ENCODE data around the gene MTERF4. TPM values are rescaled to one million over a fixed set of nuclear protein-coding genes. Genes with fewer than 3 reads are reported as not detected.

The MTERF4 gene, protein sequence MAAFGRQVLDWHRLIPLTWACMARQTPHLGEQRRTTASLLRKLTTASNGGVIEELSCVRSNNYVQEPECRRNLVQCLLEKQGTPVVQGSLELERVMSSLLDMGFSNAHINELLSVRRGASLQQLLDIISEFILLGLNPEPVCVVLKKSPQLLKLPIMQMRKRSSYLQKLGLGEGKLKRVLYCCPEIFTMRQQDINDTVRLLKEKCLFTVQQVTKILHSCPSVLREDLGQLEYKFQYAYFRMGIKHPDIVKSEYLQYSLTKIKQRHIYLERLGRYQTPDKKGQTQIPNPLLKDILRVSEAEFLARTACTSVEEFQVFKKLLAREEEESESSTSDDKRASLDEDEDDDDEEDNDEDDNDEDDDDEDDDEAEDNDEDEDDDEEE
- 10 to 100 TPM; 14.0 to 22.9 (median 14.8) TPM for total RNA-seq
- polyA plus RNA-seq: 10 to 100 TPM; 22.4 to 36.8 TPM

DNA sequence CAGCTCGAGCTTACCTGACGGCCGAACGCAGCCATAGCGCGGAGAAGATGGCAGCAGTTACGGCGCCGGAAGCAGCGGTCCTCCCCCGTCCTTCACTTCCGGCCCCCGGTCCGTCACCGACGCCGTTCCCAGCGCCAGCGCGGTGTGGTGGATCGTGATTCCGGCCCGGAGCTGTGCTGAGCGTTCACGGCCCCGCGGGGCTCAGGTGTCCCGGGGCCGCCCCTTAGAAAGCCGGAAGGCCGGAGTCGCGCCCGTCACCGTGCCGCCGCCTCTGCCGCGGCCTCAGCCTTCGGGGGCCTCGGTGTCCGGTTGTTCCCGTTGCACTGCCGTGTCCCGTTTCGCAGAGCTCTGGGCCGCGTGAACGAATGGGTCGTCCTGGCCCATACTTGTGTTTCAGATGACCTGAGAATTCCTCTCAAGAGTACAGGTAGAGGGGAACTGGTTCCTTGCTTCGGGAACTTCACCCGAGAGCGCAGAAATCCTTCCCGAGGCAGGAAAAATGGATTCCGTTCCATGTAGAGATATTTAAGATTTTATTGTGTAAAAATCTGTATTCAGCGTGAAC, at the start of gene MTERF4:
MTERF4 (minus strand) TSS at position 49 of the 565 bp plus-strand sequence; CDS start at position 35, 14 bp downstream.
- DNase-seq (peak; percentile 86 to 96 (median 90)), FAIRE-seq (no peak), ATAC-seq (peak; percentile 97 to 99 (median 99))
- peaks cover 7 to 21% (median 15%) of the 10 kb centered on the region in 3 donors for H3K4me1 ChIP-seq
- TF ChIP-seq, protein P1, sequence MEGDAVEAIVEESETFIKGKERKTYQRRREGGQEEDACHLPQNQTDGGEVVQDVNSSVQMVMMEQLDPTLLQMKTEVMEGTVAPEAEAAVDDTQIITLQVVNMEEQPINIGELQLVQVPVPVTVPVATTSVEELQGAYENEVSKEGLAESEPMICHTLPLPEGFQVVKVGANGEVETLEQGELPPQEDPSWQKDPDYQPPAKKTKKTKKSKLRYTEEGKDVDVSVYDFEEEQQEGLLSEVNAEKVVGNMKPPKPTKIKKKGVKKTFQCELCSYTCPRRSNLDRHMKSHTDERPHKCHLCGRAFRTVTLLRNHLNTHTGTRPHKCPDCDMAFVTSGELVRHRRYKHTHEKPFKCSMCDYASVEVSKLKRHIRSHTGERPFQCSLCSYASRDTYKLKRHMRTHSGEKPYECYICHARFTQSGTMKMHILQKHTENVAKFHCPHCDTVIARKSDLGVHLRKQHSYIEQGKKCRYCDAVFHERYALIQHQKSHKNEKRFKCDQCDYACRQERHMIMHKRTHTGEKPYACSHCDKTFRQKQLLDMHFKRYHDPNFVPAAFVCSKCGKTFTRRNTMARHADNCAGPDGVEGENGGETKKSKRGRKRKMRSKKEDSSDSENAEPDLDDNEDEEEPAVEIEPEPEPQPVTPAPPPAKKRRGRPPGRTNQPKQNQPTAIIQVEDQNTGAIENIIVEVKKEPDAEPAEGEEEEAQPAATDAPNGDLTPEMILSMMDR (IDR thresholded peaks at IDR 0.05): no peak
- WGBS, 2 donors: 0% methylated on average over 51 to 56 of the region's 56 CpGs
- H3K27ac ChIP-seq: peak within 1 kb of the TSS; percentile 81 to 91 (median 87)
- H3K27me3 ChIP-seq: no peaks in the 10 kb centered on the region
- H3K9me3 ChIP-seq: no peaks in the 10 kb centered on the region
- intact Hi-C loops (cut with DNase I): no loop called here
- peak within 1 kb of the TSS; percentile 76 to 94 (median 86) for H3K4me3 ChIP-seq
- H3K36me3 ChIP-seq: peaks cover 0 to 17% (median 0%) of the 10 kb centered on the region in 3 donors

DNA sequence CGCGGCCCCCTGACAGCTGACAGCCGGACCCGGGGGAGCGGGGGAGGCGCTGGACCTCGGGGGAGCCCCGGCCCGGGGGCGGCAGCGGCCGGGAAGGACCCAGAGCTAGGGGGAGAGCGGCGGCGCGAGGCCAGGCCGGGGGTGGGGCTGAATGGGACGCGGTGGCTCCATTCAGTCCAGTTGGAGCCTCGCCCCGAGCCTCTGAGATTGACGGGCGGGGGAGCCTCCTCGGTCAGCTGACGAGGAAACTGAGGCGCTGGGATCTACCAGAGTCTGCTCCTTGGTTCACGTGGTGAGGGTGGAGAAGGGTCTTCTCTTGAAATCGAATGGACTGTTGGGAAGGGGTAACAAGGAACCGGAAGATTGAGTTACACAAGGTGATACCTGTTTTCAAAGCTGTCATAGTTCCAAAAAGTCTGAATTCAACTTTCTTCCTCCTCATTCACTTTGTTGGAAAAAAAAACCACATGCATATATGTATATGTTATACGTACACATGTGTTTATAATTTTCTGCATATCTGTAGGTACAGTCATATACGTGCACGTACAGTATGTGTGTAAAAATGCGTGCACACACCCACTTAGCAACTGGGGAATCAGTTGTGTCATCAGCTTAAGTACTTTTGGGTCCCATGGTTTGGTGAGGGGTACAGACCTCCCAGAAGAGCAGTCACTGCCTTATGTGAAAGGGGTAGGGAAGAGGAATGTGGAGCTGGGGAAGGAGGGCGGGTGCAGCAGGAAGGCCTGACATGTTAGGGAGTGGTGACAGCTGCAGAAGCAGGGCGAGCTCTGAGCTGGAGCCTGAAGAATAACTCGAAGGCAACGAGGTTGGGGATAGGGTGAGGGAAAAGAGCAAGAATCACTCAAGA, 48.8 kb upstream of the MTERF4 start:
- WGBS, 2 donors: 4 to 5% methylated on average over 25 to 37 of the region's 37 CpGs
- Histone ChIP-seq H3K27ac (peak overlapping the region; percentile 46 to 66 (median 59)), H3K27me3 (no peaks in the 10 kb centered on the region), H3K36me3 (no peaks in the 10 kb centered on the region), H3K4me3 (peak overlapping the region; percentile 80 to 97 (median 94)), H3K9me3 (no peaks in the 10 kb centered on the region), H3K4me1 (peaks cover 0 to 14% (median 12%) of the 10 kb centered on the region in 3 donors)
- ATAC-seq: peak in 1 of 4 donors; percentile 1
- TF ChIP-seq, protein P1 (IDR thresholded peaks at IDR 0.05): no peak
- no peak for FAIRE-seq
- intact Hi-C loops (cut with DNase I): no loop called here
- DNase-seq: no peak

DNA sequence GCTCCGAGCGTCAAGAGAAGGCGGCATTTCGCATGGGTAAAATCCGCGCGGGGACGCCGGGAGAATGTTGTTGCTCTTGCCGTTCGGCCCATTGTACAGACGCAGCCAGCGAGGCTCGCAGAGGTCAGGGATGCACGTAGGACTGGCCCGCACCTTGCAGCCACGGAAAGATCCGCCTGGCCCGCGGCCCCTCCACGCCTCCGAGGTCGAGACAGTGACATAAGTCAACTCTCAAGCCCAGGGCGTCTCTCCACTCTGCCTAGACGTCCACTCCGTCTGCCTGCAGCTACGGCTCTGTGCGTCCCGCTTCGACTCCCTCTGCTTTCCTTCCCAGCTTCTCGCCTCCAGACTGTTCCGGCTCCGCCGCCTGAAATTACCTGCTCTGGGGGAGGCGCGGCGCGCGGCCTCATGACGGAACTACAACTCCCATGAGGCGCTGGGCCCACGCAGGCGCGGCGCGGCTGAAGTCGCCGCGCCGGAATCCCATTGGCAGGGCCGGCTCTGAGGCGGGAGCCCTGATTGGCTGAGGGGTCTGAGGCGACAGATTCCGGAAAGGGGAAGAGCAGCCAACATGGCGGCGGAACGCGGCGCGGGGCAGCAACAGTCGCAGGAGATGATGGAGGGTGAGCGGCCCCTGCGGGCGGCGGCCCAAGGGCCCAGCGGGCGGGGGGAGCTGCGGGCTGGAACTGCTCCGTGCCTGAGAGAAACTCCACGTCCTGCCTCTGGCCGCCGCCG, 48.0 kb upstream of the MTERF4 start, which contains the start of gene PPP1R7:
PPP1R7 (plus strand) TSS at position 543 of the 735 bp plus-strand sequence; CDS start at position 572, 29 bp downstream.
- ATAC-seq (peak; percentile 90 to 97 (median 93)), FAIRE-seq (peak; percentile 56), DNase-seq (peak; percentile 94 to 98 (median 96))
- WGBS, 2 donors: 0% methylated on average over 64 to 73 of the region's 73 CpGs
- intact Hi-C loops (cut with DNase I): no loop called here
- Histone ChIP-seq H3K36me3 (no peaks in the 10 kb centered on the region), H3K27me3 (no peaks in the 10 kb centered on the region), H3K9me3 (no peaks in the 10 kb centered on the region), H3K27ac (peak within 1 kb of the TSS; percentile 46 to 72 (median 62)), H3K4me3 (peak within 1 kb of the TSS; percentile 80 to 97 (median 94)), H3K4me1 (peaks cover 0 to 14% (median 12%) of the 10 kb centered on the region in 3 donors)
- TF ChIP-seq, protein P1 (IDR thresholded peaks at IDR 0.05): no peak

DNA sequence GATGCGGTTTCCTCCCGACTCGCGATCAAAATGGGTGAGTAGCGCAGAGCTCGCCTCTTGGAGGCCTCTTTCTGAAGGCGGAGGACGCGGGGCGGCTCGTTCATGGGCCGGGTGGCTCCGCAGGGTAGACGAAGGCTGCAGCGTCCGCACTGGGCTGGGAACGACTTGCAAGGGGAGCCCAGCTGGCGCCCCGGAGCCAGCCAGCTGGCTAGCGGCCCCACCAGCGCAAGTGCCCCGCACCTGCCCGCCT, 47.5 kb upstream of the MTERF4 start:
- intact Hi-C loops (cut with DNase I): no loop called here
- Histone ChIP-seq H3K27me3 (no peaks in the 10 kb centered on the region), H3K4me1 (peaks cover 0 to 14% (median 12%) of the 10 kb centered on the region in 3 donors), H3K27ac (peak overlapping the region; percentile 46 to 72 (median 62)), H3K36me3 (no peaks in the 10 kb centered on the region), H3K4me3 (peak overlapping the region; percentile 80 to 97 (median 94)), H3K9me3 (no peaks in the 10 kb centered on the region)
- TF ChIP-seq, protein P1 (IDR thresholded peaks at IDR 0.05): no peak
- FAIRE-seq (no peak), DNase-seq (no peak), ATAC-seq (peak in 1 of 4 donors; percentile 34)
- WGBS, 2 donors: 0 to 1% methylated on average over 23 of the region's 23 CpGs

All from pancreas (tissue), 10 donors.